ELR (cell line): ENCODE measurements around the gene KRT35.
"Not testable (repeated sequence)": the region's sequence is repeated elsewhere in the genome, so short reads cannot be mapped to it uniquely, and the experiment has no call there.

Experiments used
- DNase-seq: peaks from one replicate; pipeline ENCODE4 v3.0.0-alpha.2; 2015; ENCODE audit warnings: low read depth

KRT35 gene

DNA sequence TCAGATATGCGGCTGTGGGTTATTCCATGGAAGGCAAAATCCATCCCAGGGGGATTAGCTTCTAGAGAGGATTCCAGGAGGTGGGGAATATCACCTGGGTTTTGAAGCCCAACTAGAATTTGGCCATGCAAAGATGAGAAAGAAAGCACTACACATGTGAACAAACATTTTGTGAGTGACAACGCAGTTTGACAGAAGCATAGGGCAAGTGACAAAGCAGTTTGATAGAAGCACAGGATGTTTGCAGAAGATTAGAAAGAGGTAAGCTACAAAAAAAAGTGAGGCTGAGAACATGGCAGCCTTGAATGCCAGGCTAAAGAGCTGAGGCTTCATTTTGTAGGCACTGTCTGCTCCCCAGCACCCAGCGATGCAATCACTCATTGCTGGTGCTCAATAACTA lies 27.9 kb downstream of the KRT35 start:
- no peak for DNase-seq

DNA sequence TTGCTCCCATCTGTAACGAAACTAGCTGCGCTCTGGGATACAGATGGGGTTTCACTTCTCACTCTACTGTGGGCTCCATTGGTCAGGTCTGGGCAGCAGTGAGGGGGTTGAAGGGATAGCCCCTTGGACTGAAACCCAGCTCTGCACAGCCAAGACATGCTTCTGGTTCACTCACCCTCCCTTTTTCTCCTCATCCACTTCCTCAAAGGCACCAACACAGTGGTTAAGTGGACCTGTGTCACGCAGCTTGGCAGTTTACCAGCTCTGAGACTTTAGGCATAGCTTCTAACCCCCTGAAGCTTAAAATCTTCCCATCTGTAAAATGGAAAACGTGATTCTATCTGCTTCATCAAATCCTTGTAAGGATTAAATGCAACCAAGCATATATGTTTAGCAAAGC lies 28.7 kb downstream of the KRT35 start:
- DNase-seq: no peak

DNA sequence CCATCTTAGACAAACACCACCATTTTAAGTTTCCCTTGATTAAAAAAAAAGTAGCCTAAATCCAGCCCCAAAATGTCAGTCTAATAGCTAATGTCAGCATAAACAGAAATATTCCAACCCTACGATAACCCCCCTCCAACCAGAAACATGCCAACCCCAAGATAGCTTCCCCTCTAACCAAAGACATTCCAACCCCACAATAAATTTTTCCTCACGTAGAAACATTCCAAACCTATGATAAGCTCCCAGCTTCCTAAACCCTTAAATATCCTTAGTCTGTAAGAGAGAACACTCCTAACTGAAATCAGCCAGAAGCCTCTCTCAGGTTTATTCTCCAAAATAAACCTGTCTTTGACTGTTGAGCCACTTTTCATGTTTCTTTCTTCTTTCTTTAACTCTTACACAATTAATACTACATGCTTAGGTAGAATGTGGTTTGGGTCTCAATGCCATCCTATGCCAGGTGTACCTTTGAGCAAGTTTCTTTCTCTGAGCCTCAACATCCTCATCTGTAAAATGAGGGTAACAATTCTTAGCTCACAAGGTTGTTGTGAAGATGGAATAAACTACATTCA lies 29.7 kb downstream of the KRT35 start:
- peak; percentile 62 for DNase-seq

DNA sequence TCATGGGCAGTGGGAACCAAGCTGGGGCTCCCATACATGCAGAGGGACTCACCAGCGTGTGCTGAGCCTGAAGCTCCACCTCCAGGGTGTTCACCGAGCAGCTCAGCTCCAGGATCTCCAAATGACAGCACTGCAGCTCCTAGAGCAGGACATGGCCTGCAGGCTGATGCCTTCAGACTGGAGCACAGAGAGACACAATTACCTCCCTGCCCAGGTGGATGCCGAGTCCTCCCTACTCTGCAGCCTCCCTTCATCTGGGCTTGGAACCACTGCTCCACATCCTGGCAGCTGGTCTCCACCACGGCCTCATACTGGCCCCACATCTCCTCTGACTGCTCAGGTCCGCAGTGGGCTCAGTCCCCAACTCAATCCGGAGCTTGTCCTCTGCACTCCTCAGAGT lies 31.9 kb downstream of the KRT35 start:
- DNase-seq: no peak

DNA sequence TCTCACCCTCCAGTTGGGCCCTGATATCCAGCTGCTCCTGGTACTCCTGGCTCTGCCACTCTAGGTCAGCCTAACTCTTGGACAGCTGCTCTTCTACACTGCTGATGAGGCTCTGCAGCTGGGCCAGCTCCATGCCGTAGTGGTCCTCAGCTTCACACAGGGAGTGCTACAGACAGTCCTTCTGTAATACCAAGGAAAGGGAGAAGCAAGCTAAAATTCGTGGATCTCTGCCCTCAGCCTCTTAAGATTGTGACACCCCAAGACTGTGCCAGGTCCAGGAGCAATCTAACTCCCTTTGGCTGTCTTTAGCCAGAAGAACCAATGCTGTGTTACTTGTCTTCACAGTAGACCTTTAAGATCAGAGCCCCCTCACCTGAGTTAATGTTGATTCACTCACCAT lies 32.4 kb downstream of the KRT35 start:
- no peak for DNase-seq

DNA sequence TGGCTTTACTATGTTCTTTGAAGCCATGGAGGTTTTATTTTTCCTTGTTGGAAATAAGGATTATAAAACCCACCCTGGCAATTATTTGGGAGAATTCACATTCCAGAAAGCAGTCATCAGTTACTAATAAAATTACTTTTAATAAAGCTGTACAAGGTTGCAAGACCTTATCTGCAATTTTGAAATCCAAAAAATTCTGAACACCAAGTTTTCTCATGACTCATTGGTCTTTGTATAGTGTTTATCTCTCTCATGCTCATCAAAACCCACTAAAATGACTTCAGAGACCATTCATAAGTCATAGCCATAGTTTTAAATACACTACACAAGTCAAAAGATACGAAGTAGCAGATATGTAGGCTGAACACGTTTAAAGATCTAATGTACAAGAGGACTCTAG lies 34.1 kb downstream of the KRT35 start:
- DNase-seq: peak; percentile 56

DNA sequence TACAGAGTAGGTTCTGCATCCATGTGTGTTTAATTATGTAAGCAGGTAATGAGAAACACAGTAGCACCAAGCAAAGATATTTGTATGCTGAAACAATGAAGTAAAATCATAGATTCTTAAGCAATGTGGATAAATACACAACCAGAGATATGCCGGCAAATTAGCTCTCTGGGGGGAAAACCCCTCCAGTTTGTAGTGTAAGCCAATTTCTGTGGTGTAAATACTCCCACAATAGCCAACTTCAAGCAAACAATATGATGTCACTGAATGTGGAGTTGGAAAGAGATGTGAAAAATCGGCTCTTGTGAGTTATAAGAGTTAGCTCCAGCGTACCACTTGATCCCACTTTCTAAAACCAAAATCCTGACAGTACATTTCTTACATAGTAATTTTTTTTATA lies 36.3 kb downstream of the KRT35 start:
- no peak for DNase-seq

DNA sequence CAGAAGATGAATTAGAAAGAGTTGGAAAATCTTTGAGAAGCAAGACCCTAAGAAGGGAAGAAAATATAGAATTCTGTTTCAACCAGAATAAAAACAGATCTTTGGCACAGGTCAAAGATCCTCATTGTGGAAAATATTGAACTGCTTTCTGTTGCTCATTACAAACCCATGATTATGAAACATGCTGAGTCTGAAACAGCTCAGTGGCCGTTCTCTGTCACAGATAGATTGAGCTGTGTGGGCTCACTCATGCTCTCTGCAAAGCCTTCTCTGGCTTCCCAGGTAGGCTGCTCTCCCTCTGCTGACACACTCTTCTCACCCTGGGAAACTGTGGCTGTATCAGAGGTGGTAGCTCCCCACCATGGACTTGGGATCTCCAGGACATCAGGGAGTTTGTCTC lies 36.8 kb downstream of the KRT35 start:
- no peak for DNase-seq

DNA sequence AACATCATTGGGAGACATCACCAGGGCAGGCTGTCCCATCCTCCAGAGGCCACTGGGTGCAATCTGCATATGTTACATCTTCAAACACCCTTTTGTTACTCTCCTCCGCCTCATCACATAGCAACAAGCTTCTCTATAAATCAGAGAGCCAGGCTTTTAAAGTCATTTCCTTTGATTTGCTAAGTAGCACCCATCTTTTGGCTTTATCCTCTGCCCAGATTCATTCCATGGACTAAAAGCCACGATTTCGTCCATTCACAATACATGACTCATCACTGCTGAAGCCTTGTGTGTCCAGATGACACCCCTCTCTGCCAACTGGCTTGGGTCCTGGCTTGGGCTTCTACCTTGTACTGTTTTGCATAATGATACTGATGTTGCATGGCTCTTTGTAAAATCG lies 38.2 kb downstream of the KRT35 start:
- peak; percentile 61 for DNase-seq

DNA sequence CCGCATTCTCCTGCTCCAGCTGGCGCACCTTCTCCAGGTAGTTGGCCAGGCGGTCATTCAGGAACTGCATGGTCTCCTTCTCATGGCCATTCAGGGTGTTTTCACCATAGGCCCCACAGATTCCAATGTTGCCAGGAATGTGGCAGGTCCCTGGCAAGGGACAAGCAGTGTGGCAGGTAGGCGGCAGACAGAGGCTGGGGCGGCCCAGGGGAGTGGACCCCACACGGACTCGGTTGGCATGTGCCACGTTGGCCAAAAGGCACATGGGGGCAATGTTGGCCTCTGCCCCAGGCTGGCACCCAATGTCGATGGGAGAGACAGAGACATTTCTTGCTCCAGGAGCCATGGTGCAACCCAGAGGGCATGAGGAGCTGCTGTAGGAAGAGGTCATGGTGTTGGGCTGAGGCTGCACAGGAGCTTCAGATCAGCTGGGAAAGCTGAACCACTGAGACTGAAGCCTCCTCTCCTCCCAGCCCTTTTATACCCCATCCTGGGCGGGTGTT lies 40.4 kb downstream of the KRT35 start, which contains the start of gene KRT38:
Gene KRT38 (minus strand): TSS at position 453 of the 503 bp plus-strand sequence. CDS start 62 bp downstream, at position 391.
- DNase-seq: no peak

DNA sequence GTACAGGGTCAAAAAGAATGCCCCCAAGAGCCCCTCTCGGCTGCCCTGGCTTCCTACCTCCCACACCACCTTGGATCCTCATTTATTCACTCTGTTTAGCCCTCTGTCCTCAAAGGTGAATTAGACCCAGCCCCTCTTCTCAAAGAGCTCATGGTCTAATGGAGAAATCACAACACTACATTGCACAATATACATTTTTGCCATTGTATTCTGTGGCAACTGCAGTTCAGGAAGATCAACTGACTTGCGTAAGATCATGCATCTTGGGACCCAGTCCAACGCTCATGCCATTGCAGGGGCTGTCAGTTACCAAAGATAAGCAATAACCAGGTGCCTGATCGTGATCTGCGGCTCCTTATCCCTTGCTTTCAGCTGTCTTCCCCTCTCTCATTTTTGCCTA lies 41.6 kb downstream of the KRT35 start:
- DNase-seq: no peak

DNA sequence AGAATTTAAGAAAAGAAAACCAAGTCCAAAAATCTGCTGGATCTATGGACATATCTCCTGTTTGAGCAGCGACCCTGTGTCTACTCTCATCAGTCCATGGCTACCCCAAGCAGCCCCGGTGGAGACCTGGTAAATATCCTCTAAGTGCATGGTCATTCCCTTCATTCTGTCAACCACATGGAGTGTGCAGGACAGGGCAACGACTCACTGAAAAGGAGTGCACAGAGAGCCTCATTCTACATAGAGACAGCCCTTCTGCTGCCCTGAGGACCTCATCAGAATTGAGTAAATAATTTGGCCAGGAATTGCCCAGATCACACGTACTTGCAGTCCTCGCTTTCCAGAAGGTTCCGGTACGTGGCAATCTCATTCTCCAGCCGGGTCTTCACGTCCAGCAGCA lies 43.2 kb downstream of the KRT35 start:
- DNase-seq: peak; percentile 28

DNA sequence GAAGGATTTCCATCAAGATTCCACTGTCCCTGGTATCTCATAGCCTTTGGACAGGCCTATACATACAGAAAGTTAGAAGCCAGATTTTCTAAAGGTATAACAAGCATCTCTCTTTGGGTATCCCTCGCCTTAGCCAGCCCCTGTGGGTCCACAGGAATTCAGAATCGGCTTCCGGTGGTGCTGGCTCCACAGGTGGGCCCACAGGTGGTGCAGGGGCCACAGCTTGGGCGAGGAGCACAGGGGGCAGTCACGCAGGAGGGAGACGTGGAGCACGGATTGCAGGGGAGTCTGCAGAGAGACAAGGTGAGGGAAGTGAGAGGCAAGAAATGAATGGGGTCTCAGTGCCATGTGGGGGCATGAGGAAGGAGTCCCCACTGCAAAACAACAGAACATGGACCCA lies 43.7 kb downstream of the KRT35 start:
- no peak for DNase-seq

DNA sequence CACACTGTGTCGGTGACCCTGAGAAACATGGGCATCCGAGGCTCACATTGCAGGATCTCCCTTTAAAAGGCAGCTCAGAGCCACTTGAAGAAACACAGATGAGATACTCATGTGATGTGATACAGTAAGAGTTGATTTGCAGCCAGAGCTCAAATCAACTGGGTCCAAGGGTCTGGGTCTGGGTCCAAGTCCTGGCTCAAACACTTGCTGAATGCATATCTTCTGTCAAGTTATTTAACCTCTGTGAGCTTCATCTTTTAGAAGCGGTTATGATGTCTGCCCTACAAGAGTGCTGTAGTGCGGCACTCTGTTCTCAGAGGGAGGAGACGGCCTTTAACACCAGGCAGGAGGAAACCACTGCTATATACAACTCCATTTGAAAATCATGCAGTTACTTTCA lies 46.5 kb downstream of the KRT35 start:
- no peak for DNase-seq

DNA sequence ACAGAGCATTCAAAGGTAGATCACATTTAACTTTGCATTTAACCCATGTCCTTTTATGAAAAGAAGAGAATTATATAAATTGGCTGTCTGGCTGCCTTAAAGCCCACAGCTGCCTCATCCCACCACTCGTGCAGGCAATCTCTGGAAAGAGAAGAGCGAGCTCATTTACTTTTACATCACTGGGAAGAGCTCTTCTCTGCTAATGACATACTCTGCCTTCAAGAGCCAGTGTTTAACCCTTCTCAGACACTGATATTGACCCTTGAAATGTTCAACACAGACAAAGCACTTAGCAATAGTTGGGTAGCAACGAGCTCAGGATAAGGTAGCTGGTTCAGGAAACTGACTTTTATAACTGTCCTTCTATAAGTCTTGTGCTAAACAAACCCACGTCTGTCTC lies 46.9 kb downstream of the KRT35 start:
- DNase-seq: no peak

DNA sequence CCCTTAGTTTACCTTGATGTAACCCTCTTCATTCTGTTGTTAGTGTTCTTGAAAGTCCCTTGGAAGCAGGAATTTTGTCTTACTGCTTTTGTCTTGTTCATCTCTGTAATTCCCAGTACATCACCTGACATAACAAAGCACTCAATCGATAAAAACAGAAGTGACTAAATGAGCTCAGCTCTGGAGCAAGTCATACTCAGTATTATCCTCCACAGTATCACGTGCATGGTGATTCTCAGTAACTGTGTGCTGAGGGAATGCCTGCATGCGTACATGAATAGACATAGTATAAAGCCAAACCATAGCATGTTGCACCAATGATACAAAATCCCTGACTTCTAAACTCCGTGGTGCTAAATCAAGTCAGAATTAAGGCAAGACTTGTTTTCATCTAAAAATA lies 47.4 kb downstream of the KRT35 start:
- no peak for DNase-seq

DNA sequence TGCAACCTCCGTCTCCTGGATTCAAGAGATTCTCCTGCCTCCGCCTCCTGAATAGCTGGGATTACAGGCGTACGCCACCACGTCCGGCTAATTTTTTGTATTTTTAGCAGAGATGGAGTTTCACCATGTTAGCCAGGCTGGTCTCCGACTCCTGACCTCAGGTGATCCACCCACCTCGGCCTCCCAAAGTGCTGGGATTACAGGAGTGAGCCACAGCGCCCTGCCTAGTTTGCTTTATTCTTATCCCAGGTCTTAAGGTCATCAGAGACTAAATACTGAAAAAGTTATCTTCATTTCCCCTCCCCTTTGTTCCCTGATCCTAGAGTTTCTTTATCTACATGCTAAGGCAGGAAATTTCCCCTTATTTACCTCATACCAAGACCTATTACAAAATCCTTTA lies 50.6 kb downstream of the KRT35 start:
- DNase-seq: not testable (repeated sequence)

DNA sequence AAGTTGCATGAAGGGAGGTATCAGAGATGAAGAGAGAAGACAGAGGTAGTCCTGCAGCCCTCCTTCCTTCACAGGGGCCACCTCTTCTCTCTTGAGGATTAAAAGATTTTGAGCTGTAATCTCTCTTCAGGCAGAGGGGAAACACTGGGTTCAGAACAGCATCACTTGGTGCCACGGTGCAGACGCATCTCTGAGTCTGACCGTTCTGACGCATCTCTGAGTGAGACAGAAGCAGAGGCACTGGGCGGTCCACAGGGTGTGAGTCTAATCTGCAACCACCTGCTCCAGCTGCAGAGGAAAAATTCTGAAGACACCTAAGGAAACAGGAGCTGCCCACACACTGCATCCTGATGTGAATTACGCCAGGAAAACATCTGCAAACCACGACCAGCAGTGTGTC lies 51.3 kb downstream of the KRT35 start:
- DNase-seq: peak; percentile 52

DNA sequence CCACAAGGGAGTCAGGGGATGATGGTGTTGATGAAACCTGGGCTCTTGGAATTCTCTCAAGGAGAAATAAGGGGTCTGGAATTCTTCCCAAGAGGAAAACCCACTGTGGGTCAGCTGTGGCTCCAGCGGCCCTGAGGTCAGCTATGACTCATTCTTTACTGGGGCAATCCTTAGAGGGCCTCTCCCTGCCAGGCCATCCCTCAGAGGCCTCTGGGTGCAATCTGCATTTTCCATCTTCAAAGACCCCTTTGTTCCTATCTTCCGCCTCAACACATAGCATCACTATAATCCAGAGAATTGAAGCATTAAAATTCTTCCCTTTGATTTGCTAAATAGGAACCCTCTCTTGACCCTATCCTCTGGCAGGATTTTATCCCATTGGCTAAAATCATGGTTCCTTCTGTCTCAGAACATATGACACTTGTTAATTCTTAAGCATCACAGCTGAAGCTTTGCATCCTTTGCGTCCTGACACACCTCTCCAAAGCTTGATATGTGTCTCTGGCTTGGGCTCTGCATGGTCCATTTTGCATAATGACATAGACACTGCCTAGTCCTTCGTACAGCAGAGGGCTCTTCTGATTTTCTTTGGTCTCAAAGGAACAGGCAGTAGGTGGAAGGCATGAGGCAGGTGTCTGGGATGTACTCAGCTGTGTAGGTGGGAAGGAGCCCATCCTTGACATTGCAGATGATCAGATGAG lies 52.2 kb downstream of the KRT35 start:
- DNase-seq: peak; percentile 66
